ENCODE results near the gene POLL. TPM values are rescaled to one million over a fixed set of nuclear protein-coding genes. Genes with fewer than 3 reads are reported as not detected.

The POLL gene
- total RNA-seq, 1 experiment from 2014 or later = 30.3 TPM

DNA sequence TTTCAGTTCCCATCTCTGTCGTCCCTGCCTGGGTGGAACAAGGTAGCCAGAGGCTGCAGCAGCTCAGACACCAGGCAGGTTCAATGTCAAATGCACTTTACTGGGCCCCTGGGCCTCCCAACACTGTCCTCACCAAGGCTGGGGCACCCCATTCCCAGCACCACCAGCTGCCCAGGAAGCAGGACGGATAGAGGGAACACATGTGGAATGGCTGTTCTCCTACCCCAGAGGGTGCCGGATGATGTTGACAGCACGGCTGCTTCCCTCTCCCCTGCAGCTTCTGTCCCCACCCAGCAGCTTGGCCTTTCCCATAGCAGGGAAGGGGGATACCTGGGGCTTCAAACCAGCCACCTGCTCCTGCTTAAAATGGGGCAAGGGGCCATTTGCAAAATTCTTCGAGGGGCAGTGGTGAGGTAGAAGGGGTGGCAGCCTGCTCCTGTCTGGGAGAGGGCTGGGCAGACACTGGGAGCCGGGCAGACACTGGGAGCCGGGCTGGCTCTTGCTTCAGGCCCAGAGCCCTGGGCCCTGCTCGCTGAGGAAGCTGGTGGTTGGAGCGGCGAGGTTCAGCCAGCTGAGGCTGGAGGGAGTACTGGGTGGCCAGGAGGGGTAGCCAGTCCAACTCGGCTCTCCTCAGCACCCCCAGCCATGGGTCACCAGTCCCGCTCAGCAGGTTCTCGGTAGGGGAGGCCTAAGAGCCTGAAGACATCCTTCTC lies 9.1 kb downstream of the POLL start:
- ChIA-PET CTCF (no interaction called here), POLR2A (ENCODE audit: unreplicated experiment) (no interaction called here)

GRCh38 chr10:101578192-101578591 lies 9.9 kb downstream of the POLL start:
- TF ChIP-seq EZH2 (IDR thresholded peaks at IDR 0.05; ENCODE audit: low read depth) (no peak), CTCF (conservative IDR thresholded peaks at IDR 0.05) (no peak)
- Histone ChIP-seq H3K9me2 (ENCODE audit: insufficient read depth) (no peaks in the 10 kb centered on the region), H3K27ac (no peak overlapping the region), H4K20me1 (ENCODE audit: insufficient read depth) (no peaks in the 10 kb centered on the region), H3K4me2 (no peak overlapping the region), H3K9me3 (ENCODE audit: insufficient read depth, low read depth) (no peaks in the 10 kb centered on the region), H3K4me1 (replicated peaks; ENCODE audit: insufficient read depth) (no peaks in the 10 kb centered on the region), H2AFZ (no peak overlapping the region), H3K36me3 (ENCODE audit: low read depth) (no peaks in the 10 kb centered on the region), H3K79me2 (ENCODE audit: low read depth) (no peaks in the 10 kb centered on the region), H3F3A (ENCODE audit: insufficient read depth, low read depth) (no peaks in the 10 kb centered on the region), H3K27me3 (ENCODE audit: insufficient read depth, low read depth) (no peaks in the 10 kb centered on the region), H3K4me3 (no peak overlapping the region)
- POLR2A ChIA-PET (ENCODE audit: unreplicated experiment) = interaction anchor here (0.6 kb wide), 1 partner anchor 10 kb away, joined by 3 read pairs; the partner anchor contains the start of genes DPCD and POLL
- intact Hi-C loops (cut with micrococcal nuclease; ENCODE audit: unreplicated experiment) = loop anchor here (10.0 kb wide), 1 partner anchor 533 kb away; no protein-coding TSS in a partner anchor
- BruUV-seq (replicated peaks) = no TSS peak
- DNase-seq = no peak
- CTCF ChIA-PET = no interaction called here

More for the DNA sequence above, 9.1 kb downstream of the POLL start:
- Histone ChIP-seq H3K9me3 (ENCODE audit: insufficient read depth, low read depth) (no peaks in the 10 kb centered on the region), H3K4me2 (no peak overlapping the region), H3K27me3 (ENCODE audit: insufficient read depth, low read depth) (no peaks in the 10 kb centered on the region), H3K79me2 (ENCODE audit: low read depth) (no peaks in the 10 kb centered on the region), H3K36me3 (ENCODE audit: low read depth) (no peaks in the 10 kb centered on the region), H3K27ac (no peak overlapping the region), H3K9me2 (ENCODE audit: insufficient read depth) (no peaks in the 10 kb centered on the region), H3K4me1 (replicated peaks; ENCODE audit: insufficient read depth) (no peaks in the 10 kb centered on the region), H3F3A (ENCODE audit: insufficient read depth, low read depth) (no peaks in the 10 kb centered on the region), H2AFZ (no peak overlapping the region), H4K20me1 (ENCODE audit: insufficient read depth) (no peaks in the 10 kb centered on the region), H3K4me3 (no peak overlapping the region)
- no peak for DNase-seq
- no TSS peak for BruUV-seq (replicated peaks)
- TF ChIP-seq EZH2 (IDR thresholded peaks at IDR 0.05; ENCODE audit: low read depth) = no peak
- no peak for TF ChIP-seq CTCF (conservative IDR thresholded peaks at IDR 0.05)
- intact Hi-C loops (cut with micrococcal nuclease; ENCODE audit: unreplicated experiment) = loop anchor here (10.0 kb wide), 1 partner anchor 534 kb away; no protein-coding TSS in a partner anchor

DNA sequence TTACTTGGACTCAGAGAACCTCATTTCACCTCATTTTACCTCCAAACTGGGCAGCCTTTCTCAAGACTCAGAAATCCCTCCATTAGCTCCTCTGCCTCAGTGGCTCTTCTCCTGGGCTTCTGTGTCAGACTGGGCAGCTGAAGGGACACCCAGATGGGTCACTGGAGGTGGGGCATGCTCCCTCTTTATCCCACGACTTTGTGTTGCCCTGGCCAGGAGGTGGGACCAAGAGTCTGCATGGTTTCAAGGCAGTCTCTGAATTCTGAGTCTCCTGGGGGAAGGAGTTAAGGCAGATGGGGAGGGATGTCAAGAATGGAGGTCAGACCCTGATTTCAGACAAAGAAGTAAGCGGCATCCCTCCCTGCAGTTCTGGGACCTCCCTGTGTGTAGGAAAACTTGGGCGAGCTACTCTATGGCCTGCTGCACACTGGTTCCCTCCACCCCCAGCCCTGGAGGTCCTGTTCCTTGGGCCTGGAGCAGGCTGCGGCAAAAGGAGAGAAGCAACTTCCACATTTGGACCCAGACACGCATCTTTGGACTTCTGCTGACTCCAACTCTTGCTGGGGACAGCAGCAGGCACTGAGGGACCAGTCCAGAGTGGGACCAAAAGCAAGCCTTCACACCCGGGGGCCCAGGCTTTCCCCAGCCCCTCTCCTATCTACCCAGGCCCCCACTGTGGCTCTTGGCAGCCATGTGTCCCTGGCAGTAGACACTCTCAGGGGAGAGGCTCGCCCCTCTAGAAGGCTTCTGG lies 10.8 kb downstream of the POLL start:
- intact Hi-C loops (cut with micrococcal nuclease; ENCODE audit: unreplicated experiment) = loop anchor here (10.0 kb wide), 1 partner anchor 532 kb away; no protein-coding TSS in a partner anchor
- POLR2A ChIA-PET (ENCODE audit: unreplicated experiment) = no interaction called here
- Histone ChIP-seq H3K27ac (no peak overlapping the region), H3K4me3 (no peak overlapping the region), H3K9me3 (ENCODE audit: insufficient read depth, low read depth) (no peaks in the 10 kb centered on the region), H3K4me2 (no peak overlapping the region), H3K36me3 (ENCODE audit: low read depth) (no peaks in the 10 kb centered on the region), H3K9me2 (ENCODE audit: insufficient read depth) (no peaks in the 10 kb centered on the region), H3K79me2 (ENCODE audit: low read depth) (no peaks in the 10 kb centered on the region), H3K27me3 (ENCODE audit: insufficient read depth, low read depth) (no peaks in the 10 kb centered on the region), H2AFZ (no peak overlapping the region), H3F3A (ENCODE audit: insufficient read depth, low read depth) (no peaks in the 10 kb centered on the region), H3K4me1 (replicated peaks; ENCODE audit: insufficient read depth) (no peaks in the 10 kb centered on the region), H4K20me1 (ENCODE audit: insufficient read depth) (no peaks in the 10 kb centered on the region)
- no TSS peak for BruUV-seq (replicated peaks)
- TF ChIP-seq CTCF (conservative IDR thresholded peaks at IDR 0.05) = no peak
- DNase-seq = no peak
- CTCF ChIA-PET = no interaction called here

Data from PC-9 (cell line).